Adrenal gland (tissue), 12 donors: ENCODE data around the gene CORO2A. TPM values are rescaled to one million over a fixed set of nuclear protein-coding genes. Genes with fewer than 3 reads are reported as not detected.

Experiments
- DNase-seq, 7 donors: peaks; one replicate each; pipeline ENCODE4 v3.0.0-alpha.2; 2019 to 2020
- H3K27ac ChIP-seq, 5 donors: fragments of 200-600 bp; sonication (generic) in 4 of 5; 1 replicate in 3 of 5; 2 replicates in 2 of 5; pipeline versions ENCODE4 v1.5.1 to v1.8.0; 2016 to 2020; ENCODE audit warnings: mild to moderate bottlenecking in 1 of 5
- H3K27me3 ChIP-seq: fragments of 200-600 bp; 2 replicates; pipeline ENCODE4 v1.8.0; 2021
- H3K36me3 ChIP-seq, 2 donors: fragments of 200-600 bp; replicated peaks in 1 of 2; 1 replicate in 1 of 2; 2 replicates in 1 of 2; pipeline versions ENCODE4 v1.5.1 to v1.8.0; 2018 to 2022
- H3K4me1 ChIP-seq, 2 donors: fragments of 200-600 bp; replicated peaks in 1 of 2; 1 replicate in 1 of 2; 2 replicates in 1 of 2; pipeline versions ENCODE4 v1.5.1 to v1.8.0; 2018 to 2021
- H3K4me3 ChIP-seq, 4 donors: fragments of 200-600 bp; sonication (generic) in 3 of 4; one replicate each; pipeline ENCODE4 v1.5.1; 2016 to 2018
- H3K9me3 ChIP-seq, 3 donors: fragments of 200-600 bp; sonication (generic) in 1 of 3; replicated peaks in 1 of 3; 1 replicate in 2 of 3; 2 replicates in 1 of 3; pipeline versions ENCODE4 v1.5.1 to v1.8.0; 2016 to 2021
- CTCF ChIP-seq, 6 experiments: fragments of 450-650 bp in 4 of 6; fragments of 200-600 bp in 2 of 6; sonication (generic) in 1 of 6; IDR thresholded peaks; 1 replicate in 5 of 6; 2 replicates in 1 of 6; pipeline versions ENCODE4 v1.5.1 to v1.8.0; 2016 to 2021; ENCODE audit warnings: antibody characterized with exemption in 6 of 6, mild to moderate bottlenecking in 2 of 6, moderate library complexity in 1 of 6
- POLR2A ChIP-seq, 2 donors: fragments of 450-650 bp; IDR thresholded peaks; one replicate each; pipeline ENCODE4 v1.6.1; 2017; ENCODE audit warnings: antibody characterized with exemption in 2 of 2, mild to moderate bottlenecking in 2 of 2, moderate library complexity in 1 of 2
- WGBS, 4 donors: extraction: QIAGEN DNeasy Blood & Tissue Kit in 2 of 4; methylation state at CpG; one replicate each; pipeline versions ENCODE4 v1.1.5 to v1.1.7; 2013 to 2017; 5-methylcytosine and 5-hydroxymethylcytosine counted together
- intact Hi-C, 2 donors: fragments of 100-400 bp; cut with DNase I; formaldehyde crosslinking; loops; one replicate each; pipeline versions ENCODE4 v1.14.1 to v1.15.0; 2022 to 2023
- polyA plus RNA-seq, 3 donors: library from polyadenylated mRNA; stranded (reverse); fragments of 200-250 nt in 2 of 3; fragments of 350-450 nt in 1 of 3; fragmentation: Illumina TruSeq in 1 of 3; extraction: RNeasy Lipid Tissue Mini Kit (QIAGEN cat#74804) in 1 of 3; gene quantifications; one replicate each; pipeline ENCODE4 v1.2.3, GENCODE V29; 2013 to 2014
- total RNA-seq, 9 donors: library from RNA; depleted of rRNA in 4 of 9; stranded (reverse); fragments of >200 nt in 4 of 9; fragments of 120-200 nt in 1 of 9; fragmentation: NEBNext Ultra II Directional in 1 of 9; extraction: Animal tissue kit (Norgen Biotek cat#: 25700) in 1 of 9; gene quantifications; one replicate each; pipeline versions ENCODE4 v1.1.0 to v1.2.4, GENCODE V29; 2013 to 2023
- donor health status: healthy with polysubstance abuse.
- donor health status: Bipolar disorder and iron deficiency.
- donor health status: DM: yes; HTN: yes; CAD: no.
- donor health status: DM: no; HTN: no; CAD: no.
- donor health status: DM: no; HTN: no; CAD: no.
- donor health status: DM: yes; HTN: yes; CAD: no.

CORO2A gene
- total and polyA plus RNA-seq, 12 donors: 0.06 to 3.9 (median 1.2) TPM

DNA sequence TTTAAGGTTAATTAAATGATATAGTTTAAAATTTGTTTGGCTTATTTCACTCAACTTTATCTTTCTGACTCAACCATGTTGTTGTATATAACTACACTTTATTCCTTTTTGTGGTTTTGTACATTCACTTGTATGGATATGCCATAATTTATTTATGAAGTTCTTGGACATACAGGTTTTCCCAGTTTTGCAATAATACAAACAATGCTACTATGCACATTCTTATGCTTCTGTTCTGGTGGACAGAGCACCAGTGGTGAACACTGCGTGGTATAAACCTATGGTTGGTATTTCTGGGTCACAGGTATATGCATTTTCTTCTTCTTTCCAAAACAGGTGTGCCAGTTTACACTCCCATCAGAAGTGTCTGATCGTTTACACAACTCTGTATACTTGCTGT lies 37.8 kb downstream of the CORO2A start:
- no peak for TF ChIP-seq POLR2A (IDR thresholded peaks at IDR 0.05)
- no peak overlapping the region for H3K27ac ChIP-seq
- no peak overlapping the region for H3K4me3 ChIP-seq
- H3K4me1 ChIP-seq: no peaks in the 10 kb centered on the region
- 82 to 94% (median 86%) methylated on average over 2 of the region's 2 CpGs for WGBS, 4 donors
- intact Hi-C loops: no loop called here
- H3K36me3 ChIP-seq: no peaks in the 10 kb centered on the region
- no peak for DNase-seq
- H3K9me3 ChIP-seq: no peaks in the 10 kb centered on the region
- peaks cover 5% of the 10 kb centered on the region for H3K27me3 ChIP-seq

GRCh38 chr9:98152526-98152925 lies 39.9 kb downstream of the CORO2A start:
- no peak for DNase-seq
- H3K9me3 ChIP-seq: no peaks in the 10 kb centered on the region
- TF ChIP-seq POLR2A (IDR thresholded peaks at IDR 0.05) (no peak), CTCF (IDR thresholded peaks at IDR 0.05) (no peak)
- peaks cover 5% of the 10 kb centered on the region for H3K27me3 ChIP-seq
- no peak overlapping the region for H3K4me3 ChIP-seq
- intact Hi-C loops: no loop called here
- H3K36me3 ChIP-seq: no peaks in the 10 kb centered on the region
- no peak overlapping the region for H3K27ac ChIP-seq
- no peaks in the 10 kb centered on the region for H3K4me1 ChIP-seq

GRCh38 chr9:98150721-98151120 lies 41.7 kb downstream of the CORO2A start:
- Histone ChIP-seq H3K27ac (no peak overlapping the region), H3K9me3 (no peaks in the 10 kb centered on the region), H3K4me3 (no peak overlapping the region), H3K27me3 (no peaks in the 10 kb centered on the region), H3K36me3 (no peaks in the 10 kb centered on the region), H3K4me1 (peaks cover 0 to 6% of the 10 kb centered on the region in 2 donors)
- TF ChIP-seq CTCF (IDR thresholded peaks at IDR 0.05) (no peak), POLR2A (IDR thresholded peaks at IDR 0.05) (no peak)
- WGBS, 4 donors: 65 to 76% (median 70%) methylated on average over 3 of the region's 3 CpGs
- intact Hi-C loops: no loop called here
- no peak for DNase-seq

DNA sequence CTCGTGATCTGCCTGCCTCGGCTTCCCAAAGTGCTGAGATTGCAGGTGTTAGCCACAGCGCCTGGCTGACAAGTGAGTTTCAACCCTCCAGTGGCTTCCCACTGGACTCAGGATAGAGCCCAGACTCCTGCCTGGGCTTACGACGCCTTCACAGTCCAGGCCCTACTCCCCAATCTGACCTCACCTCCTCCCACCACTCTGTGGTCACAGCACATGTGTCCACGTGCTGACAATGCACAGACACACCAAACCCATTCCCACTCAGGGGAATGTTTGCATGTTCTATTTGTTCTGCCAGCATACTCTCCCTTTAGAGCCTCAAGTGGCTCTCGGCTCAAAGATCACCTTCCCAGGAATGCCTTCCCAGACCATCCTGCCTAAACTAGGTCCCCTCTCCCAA lies 42.3 kb downstream of the CORO2A start:
- DNase-seq: no peak
- Histone ChIP-seq H3K36me3 (no peaks in the 10 kb centered on the region), H3K27me3 (no peaks in the 10 kb centered on the region), H3K4me1 (peaks cover 0 to 7% of the 10 kb centered on the region in 2 donors), H3K4me3 (no peak overlapping the region), H3K27ac (no peak overlapping the region), H3K9me3 (no peaks in the 10 kb centered on the region)
- intact Hi-C loops: no loop called here
- no peak for TF ChIP-seq CTCF (IDR thresholded peaks at IDR 0.05)
- no peak for TF ChIP-seq POLR2A (IDR thresholded peaks at IDR 0.05)
- 74 to 87% (median 81%) methylated on average over 6 to 7 of the region's 7 CpGs for WGBS, 4 donors

DNA sequence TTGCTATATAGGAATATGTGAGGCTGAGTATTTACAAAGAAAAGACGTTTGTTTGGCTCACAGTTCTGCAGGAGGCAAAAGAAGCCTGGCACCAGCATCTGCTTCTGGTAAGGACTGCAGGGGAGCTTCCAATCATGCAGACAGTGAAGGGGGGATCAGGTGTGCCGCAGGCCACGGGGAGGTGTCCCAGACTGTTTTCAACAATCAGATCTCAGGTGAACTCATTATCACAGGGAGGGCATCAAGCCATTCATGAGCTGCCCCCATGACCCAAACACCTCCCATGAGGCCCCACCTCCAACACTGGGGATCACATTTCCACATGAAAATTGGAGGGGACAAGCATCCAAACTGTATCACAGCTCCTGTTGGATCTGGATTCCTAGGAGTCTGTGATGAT lies 43.0 kb downstream of the CORO2A start:
- H3K27me3 ChIP-seq: no peaks in the 10 kb centered on the region
- TF ChIP-seq POLR2A (IDR thresholded peaks at IDR 0.05) (no peak), CTCF (IDR thresholded peaks at IDR 0.05) (no peak)
- DNase-seq: no peak
- no peak overlapping the region for H3K27ac ChIP-seq
- no peak overlapping the region for H3K4me3 ChIP-seq
- no peaks in the 10 kb centered on the region for H3K9me3 ChIP-seq
- intact Hi-C loops: no loop called here
- 49 to 66% (median 50%) methylated on average over 3 of the region's 3 CpGs; no CpG with 5 or more reads in 1 of the 4 donors for WGBS, 4 donors
- H3K4me1 ChIP-seq: peaks cover 0 to 7% of the 10 kb centered on the region in 2 donors
- no peaks in the 10 kb centered on the region for H3K36me3 ChIP-seq
